Bronchial epithelial cell (primary cell): ENCODE measurements around the gene ZNF205. TPM values are rescaled to one million over a fixed set of nuclear protein-coding genes. Genes with fewer than 3 reads are reported as not detected.

Source experiments
- DNase-seq: peaks from one replicate; pipeline ENCODE4 v3.0.0-alpha.2; 2010; ENCODE audit warnings: low read depth
- FAIRE-seq: peaks from 2 replicates; lab custom pipeline; 2011; peaks lifted over from hg19 to GRCh38; lab: Jason Lieb, UNC
- H3K27me3 ChIP-seq: 2 replicates; pipeline ENCODE4 v1.5.1; 2011; ENCODE audit warnings: low read length; ENCODE audit not compliant: control insufficient read depth, insufficient read depth
- H3K36me3 ChIP-seq: 2 replicates; pipeline ENCODE4 v1.5.1; 2011; ENCODE audit warnings: low read length; ENCODE audit not compliant: control insufficient read depth, insufficient read depth
- H3K4me3 ChIP-seq: 2 replicates; pipeline ENCODE4 v1.5.1; 2011; ENCODE audit warnings: mild to moderate bottlenecking, low read depth, low read length, control low read depth
- total RNA-seq: library from RNA; depleted of rRNA; stranded (reverse); fragments of >200 nt; gene quantifications from 2 replicates; pipeline ENCODE4 v1.2.1, GENCODE V29; 2014
- TF ChIP-seq, protein P1 (sequence below): IDR thresholded peaks from 2 replicates; pipeline ENCODE4 v1.5.1; 2011; ENCODE audit warnings: mild to moderate bottlenecking, moderate library complexity, low read length, control low read depth, inconsistent platforms; ENCODE audit not compliant: insufficient read depth, severe bottlenecking

Gene ZNF205
- total RNA-seq, 1 donor from 2014 or later = 22.4 TPM

DNA sequence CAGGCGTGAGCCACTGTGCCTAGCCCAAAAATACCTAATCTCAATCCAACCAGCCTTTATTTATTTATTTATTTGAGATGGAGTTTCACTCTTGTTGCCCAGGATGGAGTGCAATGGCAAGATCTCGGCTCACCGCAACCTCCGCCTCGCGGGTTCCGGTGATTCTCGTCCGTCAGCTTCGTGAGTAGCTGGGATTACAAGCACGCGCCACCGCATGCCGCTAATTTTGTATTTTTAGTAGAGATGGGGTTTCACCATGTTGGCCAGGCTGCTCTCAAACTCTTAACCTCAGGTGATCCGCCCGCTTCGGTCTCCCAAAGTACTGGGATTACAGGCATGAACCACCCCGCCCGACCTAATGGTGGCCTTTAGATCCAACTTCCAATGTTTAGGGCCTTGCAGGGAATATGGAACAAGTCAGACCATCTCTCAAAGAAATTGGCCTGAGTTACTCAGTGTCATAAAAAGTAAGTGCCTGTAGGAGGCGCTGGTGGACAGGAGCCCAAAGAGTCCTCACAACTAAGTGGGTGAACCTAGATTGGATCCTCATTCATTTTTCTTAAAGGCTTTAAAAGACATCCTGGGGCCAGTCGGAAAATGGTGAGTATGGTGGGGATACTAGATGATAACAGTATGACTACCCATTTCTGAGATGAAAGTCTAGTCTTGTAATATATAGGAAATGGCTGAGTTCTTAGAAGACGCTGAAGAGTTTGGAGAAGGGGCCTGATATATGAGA lies 17.9 kb upstream of the ZNF205 start:
- H3K27me3 ChIP-seq = no peaks in the 10 kb centered on the region
- DNase-seq = peak; percentile 38
- FAIRE-seq = no peak

DNA sequence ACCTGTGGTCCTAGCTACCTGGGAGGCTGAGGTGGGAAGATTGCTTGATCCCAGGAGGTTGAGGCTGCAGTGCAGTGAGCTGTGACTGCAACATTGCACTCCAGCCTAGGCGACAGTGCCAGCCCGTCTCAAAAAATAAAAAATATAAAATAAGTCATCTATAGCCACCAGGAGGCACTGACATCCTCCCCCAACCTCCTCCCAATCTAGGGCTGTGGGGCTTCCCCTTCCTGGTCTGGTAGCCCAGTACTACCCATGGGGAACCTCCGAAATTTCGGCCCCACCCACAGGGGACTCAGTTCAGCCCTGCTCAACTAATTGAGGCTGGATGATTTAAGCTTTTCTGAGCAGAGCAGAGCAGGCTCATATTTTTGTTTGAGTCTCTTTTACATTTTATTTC lies 16.5 kb upstream of the ZNF205 start:
- no peaks in the 10 kb centered on the region for H3K27me3 ChIP-seq
- H3K36me3 ChIP-seq = no peaks in the 10 kb centered on the region
- TF ChIP-seq, protein P1, sequence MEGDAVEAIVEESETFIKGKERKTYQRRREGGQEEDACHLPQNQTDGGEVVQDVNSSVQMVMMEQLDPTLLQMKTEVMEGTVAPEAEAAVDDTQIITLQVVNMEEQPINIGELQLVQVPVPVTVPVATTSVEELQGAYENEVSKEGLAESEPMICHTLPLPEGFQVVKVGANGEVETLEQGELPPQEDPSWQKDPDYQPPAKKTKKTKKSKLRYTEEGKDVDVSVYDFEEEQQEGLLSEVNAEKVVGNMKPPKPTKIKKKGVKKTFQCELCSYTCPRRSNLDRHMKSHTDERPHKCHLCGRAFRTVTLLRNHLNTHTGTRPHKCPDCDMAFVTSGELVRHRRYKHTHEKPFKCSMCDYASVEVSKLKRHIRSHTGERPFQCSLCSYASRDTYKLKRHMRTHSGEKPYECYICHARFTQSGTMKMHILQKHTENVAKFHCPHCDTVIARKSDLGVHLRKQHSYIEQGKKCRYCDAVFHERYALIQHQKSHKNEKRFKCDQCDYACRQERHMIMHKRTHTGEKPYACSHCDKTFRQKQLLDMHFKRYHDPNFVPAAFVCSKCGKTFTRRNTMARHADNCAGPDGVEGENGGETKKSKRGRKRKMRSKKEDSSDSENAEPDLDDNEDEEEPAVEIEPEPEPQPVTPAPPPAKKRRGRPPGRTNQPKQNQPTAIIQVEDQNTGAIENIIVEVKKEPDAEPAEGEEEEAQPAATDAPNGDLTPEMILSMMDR = peak; percentile 18
- no peak for FAIRE-seq
- no peak for DNase-seq
- no peak overlapping the region for H3K4me3 ChIP-seq

More for the DNA sequence above, 17.9 kb upstream of the ZNF205 start:
- Histone ChIP-seq H3K36me3 (no peaks in the 10 kb centered on the region), H3K4me3 (no peak overlapping the region)
- TF ChIP-seq, protein P1 = peak; percentile 66

DNA sequence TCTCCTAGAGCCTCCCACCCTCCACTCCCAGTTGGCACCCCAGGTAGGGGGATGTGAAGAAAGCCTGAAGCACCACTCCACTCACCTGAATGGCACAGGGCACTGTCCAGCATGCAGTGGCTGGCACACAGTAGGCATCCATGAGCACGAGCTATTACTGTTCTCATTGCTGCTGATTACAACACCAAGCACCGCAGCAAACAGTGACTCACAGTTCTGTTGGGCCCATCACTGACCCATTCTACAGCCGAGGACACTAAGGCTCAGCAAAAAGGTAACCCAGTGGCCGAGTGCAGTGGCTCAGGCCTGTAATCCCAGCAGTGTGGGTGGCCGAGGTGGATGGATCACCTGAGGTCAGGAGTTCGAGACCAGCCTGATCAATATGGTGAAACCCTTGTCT lies 16.0 kb upstream of the ZNF205 start:
- DNase-seq = no peak

DNA sequence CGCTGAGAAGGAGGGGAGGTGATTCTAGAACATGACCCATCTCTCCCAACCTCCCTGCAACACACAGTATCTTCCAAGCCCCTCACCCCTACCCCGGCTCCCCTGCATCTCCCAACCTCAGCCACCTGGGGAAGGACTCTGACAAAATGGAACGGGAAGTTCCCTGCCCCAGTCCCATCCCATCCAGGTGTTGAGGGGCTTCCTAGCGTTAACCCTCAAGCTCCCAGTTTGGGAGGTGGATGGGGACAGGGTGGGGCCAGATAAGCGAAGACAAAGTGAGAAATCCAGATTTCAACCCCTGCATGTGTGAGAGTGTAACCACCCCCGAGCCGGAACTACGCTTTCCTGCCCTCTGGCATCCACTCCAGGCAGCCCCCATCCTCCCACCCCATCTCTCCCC lies 15.1 kb upstream of the ZNF205 start:
- Histone ChIP-seq H3K36me3 (no peaks in the 10 kb centered on the region), H3K4me3 (no peak overlapping the region), H3K27me3 (no peaks in the 10 kb centered on the region)
- no peak for DNase-seq
- TF ChIP-seq, protein P1 = no peak
- FAIRE-seq = no peak

More for the DNA sequence above, 16.0 kb upstream of the ZNF205 start:
- Histone ChIP-seq H3K36me3 (no peaks in the 10 kb centered on the region), H3K27me3 (no peaks in the 10 kb centered on the region), H3K4me3 (no peak overlapping the region)
- TF ChIP-seq, protein P1 = no peak
- no peak for FAIRE-seq

DNA sequence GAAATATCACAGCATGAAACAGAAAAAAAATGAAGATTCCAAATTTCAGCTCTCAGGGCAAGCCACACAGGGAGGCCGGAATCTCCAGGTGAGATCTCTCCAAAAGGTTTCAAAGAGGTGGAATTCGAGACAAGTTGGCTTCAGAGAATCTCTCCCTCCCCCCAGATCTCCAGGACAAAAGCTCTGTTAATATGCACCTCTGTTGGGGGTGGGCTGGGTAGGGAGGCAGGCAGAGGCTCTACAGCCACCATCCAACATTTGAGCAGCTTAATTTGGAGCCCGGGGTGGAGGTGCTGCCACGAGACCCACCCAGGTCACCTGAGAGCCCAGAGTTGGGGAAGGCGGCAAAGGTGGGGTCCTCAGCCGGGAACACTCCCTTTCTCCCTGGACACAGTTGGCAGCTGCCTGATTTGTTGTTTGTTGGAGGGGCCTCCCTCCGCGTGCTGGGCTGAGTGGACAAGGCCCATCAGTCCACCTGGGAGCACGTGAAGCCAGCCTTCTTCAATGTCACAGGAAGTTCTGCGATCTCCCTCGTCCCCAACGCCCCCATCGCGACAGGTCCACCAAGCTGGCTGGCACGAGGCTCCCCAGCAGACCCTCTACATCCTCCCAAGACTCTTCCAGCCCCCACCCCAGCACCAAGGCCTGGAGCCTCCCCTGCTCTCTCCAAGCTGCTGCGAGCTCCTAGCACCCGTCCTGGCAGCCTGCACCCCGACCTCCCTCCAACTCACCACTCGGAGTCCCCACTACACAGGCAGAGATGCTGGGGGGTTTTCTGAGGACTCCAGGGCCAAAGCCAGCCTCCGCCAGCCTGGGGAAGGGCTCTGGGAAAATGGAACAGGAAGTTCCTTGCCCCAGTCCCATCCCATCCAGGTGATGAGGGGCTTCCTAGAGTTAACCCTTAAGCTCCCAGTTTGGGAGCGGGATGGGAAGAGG lies 13.7 kb upstream of the ZNF205 start, which contains the start of gene ZSCAN10:
TSS of gene ZSCAN10 (minus strand) at position 836 of the 936 bp plus-strand sequence. CDS start 6,357 bp downstream, outside the sequence.
- TF ChIP-seq, protein P1 = no peak
- no peaks in the 10 kb centered on the region for H3K27me3 ChIP-seq
- no peak for DNase-seq
- FAIRE-seq = no peak
- H3K36me3 ChIP-seq = no peaks in the 10 kb centered on the region
- peak within 1 kb of the TSS; percentile 7 for H3K4me3 ChIP-seq
